ENCODE data around the gene FBN2. TPM values are rescaled to one million over a fixed set of nuclear protein-coding genes. Genes with fewer than 3 reads are reported as not detected.

The FBN2 gene
- total RNA-seq, 4 donors from 2014 or later, result 0.24 to 1.3 (median 0.89) TPM

GRCh38 chr5:128574041-128574440 is 36.0 kb upstream of the FBN2 start:
- Histone ChIP-seq H3K4me3 (no peak overlapping the region), H3K27ac (no peak overlapping the region), H3K36me3 (no peaks in the 10 kb centered on the region), H3K9me3 (no peaks in the 10 kb centered on the region), H3K27me3 (no peaks in the 10 kb centered on the region), H3K4me1 (no peaks in the 10 kb centered on the region)
- no peak for DNase-seq (ENCODE audit: low spot score in 2 of 2)
- WGBS, result 82% methylated on average over 1 of the region's 1 CpG
- TF ChIP-seq POLR2AphosphoS5 (IDR thresholded peaks at IDR 0.05), result no peak
- TF ChIP-seq POLR2A (IDR thresholded peaks at IDR 0.05), result no peak
- TF ChIP-seq, protein P1, sequence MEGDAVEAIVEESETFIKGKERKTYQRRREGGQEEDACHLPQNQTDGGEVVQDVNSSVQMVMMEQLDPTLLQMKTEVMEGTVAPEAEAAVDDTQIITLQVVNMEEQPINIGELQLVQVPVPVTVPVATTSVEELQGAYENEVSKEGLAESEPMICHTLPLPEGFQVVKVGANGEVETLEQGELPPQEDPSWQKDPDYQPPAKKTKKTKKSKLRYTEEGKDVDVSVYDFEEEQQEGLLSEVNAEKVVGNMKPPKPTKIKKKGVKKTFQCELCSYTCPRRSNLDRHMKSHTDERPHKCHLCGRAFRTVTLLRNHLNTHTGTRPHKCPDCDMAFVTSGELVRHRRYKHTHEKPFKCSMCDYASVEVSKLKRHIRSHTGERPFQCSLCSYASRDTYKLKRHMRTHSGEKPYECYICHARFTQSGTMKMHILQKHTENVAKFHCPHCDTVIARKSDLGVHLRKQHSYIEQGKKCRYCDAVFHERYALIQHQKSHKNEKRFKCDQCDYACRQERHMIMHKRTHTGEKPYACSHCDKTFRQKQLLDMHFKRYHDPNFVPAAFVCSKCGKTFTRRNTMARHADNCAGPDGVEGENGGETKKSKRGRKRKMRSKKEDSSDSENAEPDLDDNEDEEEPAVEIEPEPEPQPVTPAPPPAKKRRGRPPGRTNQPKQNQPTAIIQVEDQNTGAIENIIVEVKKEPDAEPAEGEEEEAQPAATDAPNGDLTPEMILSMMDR (IDR thresholded peaks at IDR 0.05), result no peak
- no peak for TF ChIP-seq EP300 (IDR thresholded peaks at IDR 0.05)

- Histone ChIP-seq H3K9me3 (no peaks in the 10 kb centered on the region), H3K4me3 (no peak overlapping the region), H3K27ac (no peak overlapping the region), H3K27me3 (no peaks in the 10 kb centered on the region), H3K4me1 (no peaks in the 10 kb centered on the region), H3K36me3 (no peaks in the 10 kb centered on the region)
- no peak for DNase-seq (ENCODE audit: low spot score in 2 of 2)
- TF ChIP-seq POLR2A (IDR thresholded peaks at IDR 0.05) (no peak), POLR2AphosphoS5 (IDR thresholded peaks at IDR 0.05) (no peak), EP300 (IDR thresholded peaks at IDR 0.05) (no peak)
- TF ChIP-seq, protein P1 (IDR thresholded peaks at IDR 0.05), result no peak
- WGBS, result 86% methylated on average over 2 of the region's 2 CpGs
These were observed 34.9 kb upstream of the FBN2 start for GRCh38 chr5:128572930-128573319.

DNA sequence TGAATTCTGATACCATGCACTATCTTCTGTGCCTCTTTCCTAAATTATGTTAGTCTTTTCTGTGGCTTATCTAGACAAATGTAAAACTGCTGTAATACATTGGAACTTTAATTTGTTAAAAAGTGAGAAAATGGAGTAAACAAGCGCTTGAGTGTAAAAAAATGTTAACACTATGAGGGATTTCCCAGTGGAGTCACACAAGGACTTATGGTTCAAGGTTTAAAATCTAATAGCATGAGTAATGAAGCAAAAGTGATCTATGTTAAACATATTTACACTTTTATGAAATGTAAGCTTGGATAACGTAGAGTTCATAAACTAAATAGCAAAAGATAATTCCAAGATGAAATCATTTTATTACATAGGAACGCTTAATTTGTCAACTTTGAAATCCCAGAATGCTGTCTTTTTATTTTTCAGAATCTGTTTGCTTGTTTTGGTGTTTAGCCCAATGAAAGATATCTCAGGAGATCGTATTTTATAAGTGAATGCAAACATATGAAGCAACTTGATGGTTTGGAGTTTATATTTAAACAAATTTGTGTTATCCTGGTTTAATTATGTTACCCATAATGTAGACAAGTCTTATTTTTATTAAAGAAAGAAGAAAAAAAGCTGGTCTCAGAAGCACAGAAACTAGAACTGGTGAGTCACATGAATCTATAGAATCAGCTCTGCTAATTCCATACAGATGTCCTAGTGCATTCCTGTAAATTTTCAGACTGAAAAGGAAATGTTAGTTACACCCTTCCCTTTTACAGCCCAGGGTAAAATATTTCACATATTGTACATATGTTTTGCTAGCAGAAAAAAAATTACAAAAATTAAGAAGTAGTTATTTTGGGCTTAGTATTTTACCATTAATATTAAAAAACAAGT is 34.2 kb upstream of the FBN2 start:
- DNase-seq (ENCODE audit: low spot score in 2 of 2), result no peak
- no peak overlapping the region for H3K4me3 ChIP-seq
- WGBS, result 75% methylated on average over 4 of the region's 4 CpGs
- H3K27me3 ChIP-seq, result no peaks in the 10 kb centered on the region
- no peak overlapping the region for H3K27ac ChIP-seq
- no peak for TF ChIP-seq EP300 (IDR thresholded peaks at IDR 0.05)
- TF ChIP-seq, protein P1 (IDR thresholded peaks at IDR 0.05), result no peak
- no peak for TF ChIP-seq POLR2A (IDR thresholded peaks at IDR 0.05)
- TF ChIP-seq POLR2AphosphoS5 (IDR thresholded peaks at IDR 0.05), result no peak
- H3K9me3 ChIP-seq, result no peaks in the 10 kb centered on the region
- no peaks in the 10 kb centered on the region for H3K4me1 ChIP-seq
- no peaks in the 10 kb centered on the region for H3K36me3 ChIP-seq

DNA sequence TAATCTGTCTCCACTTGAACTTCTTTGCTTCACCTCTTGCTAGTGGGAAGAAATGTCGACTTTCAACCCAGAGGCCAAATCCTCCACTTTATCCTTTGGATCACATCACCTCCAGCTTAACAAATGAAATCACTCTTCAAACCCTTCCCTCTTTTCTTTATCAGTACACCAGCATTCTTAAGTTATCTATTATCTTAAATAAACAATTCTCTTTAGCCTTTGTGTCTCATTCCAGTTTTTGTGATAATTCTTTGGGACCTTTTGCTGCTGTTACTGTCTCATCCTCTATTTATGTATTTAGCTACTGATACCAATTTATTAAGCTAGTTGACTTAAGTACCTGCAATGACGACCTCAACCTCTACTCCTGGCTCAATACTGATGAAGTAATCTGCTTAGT is 28.1 kb upstream of the FBN2 start:
- WGBS, result 72% methylated on average over 2 of the region's 2 CpGs
- Histone ChIP-seq H3K27me3 (no peaks in the 10 kb centered on the region), H3K27ac (no peak overlapping the region), H3K9me3 (no peaks in the 10 kb centered on the region), H3K4me3 (no peak overlapping the region), H3K4me1 (no peaks in the 10 kb centered on the region), H3K36me3 (no peaks in the 10 kb centered on the region)
- TF ChIP-seq POLR2AphosphoS5 (IDR thresholded peaks at IDR 0.05), result no peak
- DNase-seq (ENCODE audit: low spot score in 2 of 2), result no peak

- no peaks in the 10 kb centered on the region for H3K36me3 ChIP-seq
- H3K4me3 ChIP-seq, result no peak overlapping the region
- TF ChIP-seq EP300 (IDR thresholded peaks at IDR 0.05), result no peak
- TF ChIP-seq, protein P1 (IDR thresholded peaks at IDR 0.05), result no peak
- TF ChIP-seq POLR2A (IDR thresholded peaks at IDR 0.05), result no peak
- TF ChIP-seq POLR2AphosphoS5 (IDR thresholded peaks at IDR 0.05), result no peak
- DNase-seq (ENCODE audit: low spot score in 2 of 2), result no peak
- 80% methylated on average over 13 of the region's 13 CpGs for WGBS
- no peak overlapping the region for H3K27ac ChIP-seq
- no peaks in the 10 kb centered on the region for H3K9me3 ChIP-seq
- H3K4me1 ChIP-seq, result no peaks in the 10 kb centered on the region
- H3K27me3 ChIP-seq, result no peaks in the 10 kb centered on the region
These were observed 21.6 kb upstream of the FBN2 start for GRCh38 chr5:128559300-128560297.
